ENCODE measurements around the gene NFYC.

DNA sequence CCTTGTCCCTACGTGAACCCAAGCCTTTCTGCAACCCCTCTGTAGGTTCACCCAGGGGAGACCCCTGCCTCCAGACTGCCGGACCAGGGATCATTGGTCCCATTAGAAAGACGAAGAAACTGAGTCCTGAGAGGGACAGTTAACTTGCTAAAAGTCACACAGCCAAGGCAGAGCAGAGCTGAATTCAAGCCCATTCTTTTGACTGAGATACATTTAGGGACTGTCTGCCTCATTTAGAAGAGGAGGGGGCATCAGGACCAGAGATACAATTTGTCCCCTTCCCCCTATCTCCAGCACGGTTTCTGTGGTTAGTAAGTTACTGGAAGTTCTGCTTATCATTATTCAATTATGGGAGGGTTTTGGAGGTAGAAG, 111.2 kb downstream of the NFYC start:
- TF ChIP-seq, protein P1, sequence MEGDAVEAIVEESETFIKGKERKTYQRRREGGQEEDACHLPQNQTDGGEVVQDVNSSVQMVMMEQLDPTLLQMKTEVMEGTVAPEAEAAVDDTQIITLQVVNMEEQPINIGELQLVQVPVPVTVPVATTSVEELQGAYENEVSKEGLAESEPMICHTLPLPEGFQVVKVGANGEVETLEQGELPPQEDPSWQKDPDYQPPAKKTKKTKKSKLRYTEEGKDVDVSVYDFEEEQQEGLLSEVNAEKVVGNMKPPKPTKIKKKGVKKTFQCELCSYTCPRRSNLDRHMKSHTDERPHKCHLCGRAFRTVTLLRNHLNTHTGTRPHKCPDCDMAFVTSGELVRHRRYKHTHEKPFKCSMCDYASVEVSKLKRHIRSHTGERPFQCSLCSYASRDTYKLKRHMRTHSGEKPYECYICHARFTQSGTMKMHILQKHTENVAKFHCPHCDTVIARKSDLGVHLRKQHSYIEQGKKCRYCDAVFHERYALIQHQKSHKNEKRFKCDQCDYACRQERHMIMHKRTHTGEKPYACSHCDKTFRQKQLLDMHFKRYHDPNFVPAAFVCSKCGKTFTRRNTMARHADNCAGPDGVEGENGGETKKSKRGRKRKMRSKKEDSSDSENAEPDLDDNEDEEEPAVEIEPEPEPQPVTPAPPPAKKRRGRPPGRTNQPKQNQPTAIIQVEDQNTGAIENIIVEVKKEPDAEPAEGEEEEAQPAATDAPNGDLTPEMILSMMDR (IDR thresholded peaks at IDR 0.05) = no peak
- TF ChIP-seq POLR2AphosphoS5 (IDR thresholded peaks at IDR 0.05) (no peak), POLR2A (IDR thresholded peaks at IDR 0.05) (no peak), EP300 (IDR thresholded peaks at IDR 0.05) (no peak)
